AG09319 (cell line): Measurements from ENCODE around the gene PDE4A.
"Not testable (repeated sequence)": the region's sequence is repeated elsewhere in the genome, so short reads cannot be mapped to it uniquely, and the experiment has no call there.

Experiments used
- DNase-seq: peaks from one replicate; pipeline ENCODE4 v3.0.0-alpha.2; 2010; ENCODE audit warnings: low read depth; ENCODE audit errors: extremely low read depth
- TF ChIP-seq, protein P1 (sequence below): IDR thresholded peaks from 2 replicates; pipeline ENCODE4 v1.5.1; 2011; ENCODE audit warnings: low read depth, mild to moderate bottlenecking, inconsistent platforms, low read length, moderate library complexity

PDE4A gene

GRCh38 chr19:10395436-10395835, 24.9 kb upstream of the PDE4A start:
- DNase-seq = no peak
- TF ChIP-seq, protein P1, sequence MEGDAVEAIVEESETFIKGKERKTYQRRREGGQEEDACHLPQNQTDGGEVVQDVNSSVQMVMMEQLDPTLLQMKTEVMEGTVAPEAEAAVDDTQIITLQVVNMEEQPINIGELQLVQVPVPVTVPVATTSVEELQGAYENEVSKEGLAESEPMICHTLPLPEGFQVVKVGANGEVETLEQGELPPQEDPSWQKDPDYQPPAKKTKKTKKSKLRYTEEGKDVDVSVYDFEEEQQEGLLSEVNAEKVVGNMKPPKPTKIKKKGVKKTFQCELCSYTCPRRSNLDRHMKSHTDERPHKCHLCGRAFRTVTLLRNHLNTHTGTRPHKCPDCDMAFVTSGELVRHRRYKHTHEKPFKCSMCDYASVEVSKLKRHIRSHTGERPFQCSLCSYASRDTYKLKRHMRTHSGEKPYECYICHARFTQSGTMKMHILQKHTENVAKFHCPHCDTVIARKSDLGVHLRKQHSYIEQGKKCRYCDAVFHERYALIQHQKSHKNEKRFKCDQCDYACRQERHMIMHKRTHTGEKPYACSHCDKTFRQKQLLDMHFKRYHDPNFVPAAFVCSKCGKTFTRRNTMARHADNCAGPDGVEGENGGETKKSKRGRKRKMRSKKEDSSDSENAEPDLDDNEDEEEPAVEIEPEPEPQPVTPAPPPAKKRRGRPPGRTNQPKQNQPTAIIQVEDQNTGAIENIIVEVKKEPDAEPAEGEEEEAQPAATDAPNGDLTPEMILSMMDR = no peak

- DNase-seq = no peak
- TF ChIP-seq, protein P1 = no peak
These were observed 24.4 kb upstream of the PDE4A start for GRCh38 chr19:10395917-10396316.

DNA sequence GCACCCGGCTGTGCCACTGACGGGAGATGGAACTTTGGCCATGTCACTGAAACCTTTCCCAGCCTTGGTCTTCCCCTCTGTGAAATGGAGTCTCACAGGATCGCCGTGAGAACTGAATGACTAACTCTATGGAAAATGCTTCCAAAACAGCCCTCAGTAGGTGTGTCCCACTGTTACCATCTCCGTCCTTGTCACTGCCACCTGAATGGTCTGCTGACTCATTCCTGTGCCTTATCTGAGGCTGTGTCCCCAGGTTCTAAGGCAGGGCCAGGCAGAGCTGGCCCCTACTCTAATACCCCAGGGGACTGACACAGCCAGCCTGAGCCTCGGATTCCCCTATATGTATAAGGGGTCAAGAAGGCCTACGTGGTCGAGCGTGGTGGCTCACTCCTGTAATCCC, 21.5 kb upstream of the PDE4A start:
- TF ChIP-seq, protein P1 = no peak

DNA sequence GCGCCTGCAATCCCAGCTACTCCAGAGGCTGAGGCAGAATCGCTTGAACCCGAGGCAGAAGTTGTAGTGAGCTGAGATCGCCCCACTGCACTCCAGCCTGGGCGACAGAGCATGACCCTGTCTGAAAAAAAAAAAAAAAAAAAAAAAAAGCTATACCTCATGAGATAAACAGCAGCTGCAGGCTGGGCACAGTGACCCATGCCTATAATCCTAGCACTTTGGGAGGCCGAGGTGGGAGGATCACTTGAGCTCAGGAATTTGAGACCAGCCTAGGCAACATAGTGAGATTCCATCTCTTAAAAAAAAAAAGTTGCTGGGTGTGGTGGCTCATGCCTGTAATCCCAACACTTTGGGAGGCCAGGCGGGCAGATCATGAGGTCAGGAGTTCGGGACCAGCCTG, 21.0 kb upstream of the PDE4A start:
- DNase-seq = not testable (repeated sequence)

More for the DNA sequence above, 21.5 kb upstream of the PDE4A start:
- no peak for DNase-seq

DNA sequence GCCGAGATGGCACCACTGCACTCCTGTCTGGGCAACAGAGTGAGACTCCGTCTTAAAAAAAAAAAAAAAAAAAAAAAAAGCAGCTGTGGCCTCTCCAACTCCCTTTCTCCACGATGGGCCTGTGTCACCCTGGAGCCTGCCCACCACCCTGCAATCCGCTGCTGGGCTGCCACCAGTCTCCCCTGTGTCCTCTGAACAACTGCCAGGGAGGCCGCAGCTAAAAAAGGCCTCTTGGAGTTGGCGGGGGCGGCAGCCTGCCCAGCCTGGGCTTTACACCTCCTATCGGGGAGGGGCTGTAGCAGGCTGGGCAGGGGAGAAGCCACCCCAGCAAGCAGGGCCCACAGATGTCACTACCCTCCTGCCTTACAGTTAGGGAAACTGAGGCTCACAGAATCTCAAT, 20.5 kb upstream of the PDE4A start:
- TF ChIP-seq, protein P1 = no peak
- DNase-seq = no peak

- DNase-seq = no peak
- TF ChIP-seq, protein P1 = no peak
These were observed 17.8 kb upstream of the PDE4A start for GRCh38 chr19:10402441-10403038.

- TF ChIP-seq, protein P1 = no peak
- peak; percentile 91 for DNase-seq
These were observed 17.0 kb upstream of the PDE4A start, which contains the start of gene CDC37 for GRCh38 chr19:10403137-10404021. Gene CDC37 (minus strand): TSS chr19:10403542. CDS start chr19:10403479, 63 bp downstream.
